ENCODE data around the gene BBLN.

Gene BBLN

DNA sequence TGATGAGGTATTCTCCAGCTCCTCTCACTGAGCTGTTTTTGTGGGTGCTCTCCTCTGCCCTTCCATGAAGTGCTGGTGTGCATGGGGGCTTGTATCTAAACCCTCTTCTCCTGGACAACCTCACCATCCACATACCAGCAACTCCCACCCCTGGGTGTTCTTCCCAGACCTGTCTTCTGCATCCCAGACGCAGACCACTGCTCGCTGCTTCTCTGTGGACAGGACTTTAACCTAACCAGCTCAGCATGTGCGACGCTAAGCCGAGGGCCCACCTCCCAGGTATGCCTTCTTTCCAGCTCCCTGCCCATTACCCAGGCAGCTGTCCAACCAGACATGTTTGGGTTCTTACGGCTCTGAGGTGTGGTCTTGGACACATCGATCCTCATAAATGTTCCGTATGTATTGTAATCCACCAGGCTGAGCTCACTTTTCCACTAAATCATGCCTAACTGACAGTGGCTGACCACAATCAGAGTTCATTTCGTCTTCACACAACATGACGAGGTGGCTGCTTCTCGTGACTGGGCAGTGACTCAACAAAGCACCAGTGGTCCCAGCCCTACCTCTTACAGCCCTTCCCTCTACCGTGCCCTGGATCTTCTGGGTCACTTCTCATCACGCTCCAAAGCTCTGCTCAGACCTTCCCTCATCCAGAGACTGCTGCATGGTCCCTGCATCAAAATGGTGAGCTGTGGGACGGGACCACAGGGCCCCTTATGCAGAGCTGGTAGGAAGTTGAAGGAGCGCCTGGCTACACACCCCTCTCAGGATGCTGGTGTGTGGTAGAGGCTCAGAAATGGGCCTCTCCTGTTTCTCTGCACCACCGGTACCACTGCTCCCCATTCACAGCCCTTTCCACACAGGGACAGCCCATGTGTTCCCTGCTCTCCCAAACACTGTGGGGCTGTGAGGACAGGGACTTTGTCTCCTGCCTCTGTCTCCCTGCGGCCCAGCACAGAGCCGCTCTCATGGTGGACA, 23.0 kb upstream of the BBLN start:
- TF ChIP-seq, protein P1, sequence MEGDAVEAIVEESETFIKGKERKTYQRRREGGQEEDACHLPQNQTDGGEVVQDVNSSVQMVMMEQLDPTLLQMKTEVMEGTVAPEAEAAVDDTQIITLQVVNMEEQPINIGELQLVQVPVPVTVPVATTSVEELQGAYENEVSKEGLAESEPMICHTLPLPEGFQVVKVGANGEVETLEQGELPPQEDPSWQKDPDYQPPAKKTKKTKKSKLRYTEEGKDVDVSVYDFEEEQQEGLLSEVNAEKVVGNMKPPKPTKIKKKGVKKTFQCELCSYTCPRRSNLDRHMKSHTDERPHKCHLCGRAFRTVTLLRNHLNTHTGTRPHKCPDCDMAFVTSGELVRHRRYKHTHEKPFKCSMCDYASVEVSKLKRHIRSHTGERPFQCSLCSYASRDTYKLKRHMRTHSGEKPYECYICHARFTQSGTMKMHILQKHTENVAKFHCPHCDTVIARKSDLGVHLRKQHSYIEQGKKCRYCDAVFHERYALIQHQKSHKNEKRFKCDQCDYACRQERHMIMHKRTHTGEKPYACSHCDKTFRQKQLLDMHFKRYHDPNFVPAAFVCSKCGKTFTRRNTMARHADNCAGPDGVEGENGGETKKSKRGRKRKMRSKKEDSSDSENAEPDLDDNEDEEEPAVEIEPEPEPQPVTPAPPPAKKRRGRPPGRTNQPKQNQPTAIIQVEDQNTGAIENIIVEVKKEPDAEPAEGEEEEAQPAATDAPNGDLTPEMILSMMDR (IDR thresholded peaks at IDR 0.05; ENCODE audit: low read depth, low read length, missing control alignments), result no peak
- H3K4me3 ChIP-seq (ENCODE audit: low read depth, low read length), result no peak overlapping the region
- no peak for DNase-seq (ENCODE audit: low read depth)

DNA sequence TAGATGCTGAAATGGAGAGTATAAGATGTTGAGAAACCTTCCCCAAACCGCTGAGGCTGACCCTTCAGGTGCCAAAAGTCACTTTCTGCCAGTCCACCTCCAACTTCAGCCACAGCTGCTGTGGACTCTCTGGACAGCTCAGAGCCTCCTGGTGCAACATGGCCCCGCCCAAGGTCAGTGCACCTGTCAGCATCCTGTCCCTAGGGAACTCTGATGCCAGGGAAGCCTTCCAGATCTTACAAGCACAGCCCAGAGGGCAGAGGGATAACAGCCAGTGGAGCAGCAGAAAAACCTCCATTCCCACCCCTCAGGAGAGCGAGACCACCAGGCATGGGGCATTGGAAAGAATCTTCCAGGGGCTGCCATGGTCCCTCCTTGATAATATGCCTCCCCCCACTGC, 22.1 kb upstream of the BBLN start:
- TF ChIP-seq, protein P1 (IDR thresholded peaks at IDR 0.05; ENCODE audit: low read depth, low read length, missing control alignments), result no peak
- DNase-seq (ENCODE audit: low read depth), result no peak
- H3K4me3 ChIP-seq (ENCODE audit: low read depth, low read length), result no peak overlapping the region

DNA sequence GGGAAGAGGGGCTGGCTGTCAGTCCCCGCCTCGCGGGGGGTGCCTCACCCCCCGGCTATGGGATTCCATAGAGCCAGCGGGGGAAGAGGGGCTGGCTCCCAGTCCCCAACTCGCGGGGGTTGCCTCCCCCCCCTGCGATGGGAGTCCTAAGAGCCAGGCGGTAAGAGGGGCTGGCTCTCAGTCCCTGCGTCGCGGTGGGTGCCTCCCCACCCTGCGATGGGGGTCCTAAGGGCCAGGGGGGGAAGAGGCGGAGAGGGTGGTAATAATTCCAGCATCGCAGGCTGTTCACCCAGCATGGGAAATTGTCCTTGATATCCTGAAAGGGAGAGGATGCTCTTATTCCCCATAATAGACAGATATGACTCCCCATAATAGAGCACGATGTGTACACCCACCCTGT, 20.4 kb upstream of the BBLN start:
- H3K4me3 ChIP-seq (ENCODE audit: low read depth, low read length), result no peak overlapping the region
- DNase-seq (ENCODE audit: low read depth), result no peak
- TF ChIP-seq, protein P1 (IDR thresholded peaks at IDR 0.05; ENCODE audit: low read depth, low read length, missing control alignments), result no peak

DNA sequence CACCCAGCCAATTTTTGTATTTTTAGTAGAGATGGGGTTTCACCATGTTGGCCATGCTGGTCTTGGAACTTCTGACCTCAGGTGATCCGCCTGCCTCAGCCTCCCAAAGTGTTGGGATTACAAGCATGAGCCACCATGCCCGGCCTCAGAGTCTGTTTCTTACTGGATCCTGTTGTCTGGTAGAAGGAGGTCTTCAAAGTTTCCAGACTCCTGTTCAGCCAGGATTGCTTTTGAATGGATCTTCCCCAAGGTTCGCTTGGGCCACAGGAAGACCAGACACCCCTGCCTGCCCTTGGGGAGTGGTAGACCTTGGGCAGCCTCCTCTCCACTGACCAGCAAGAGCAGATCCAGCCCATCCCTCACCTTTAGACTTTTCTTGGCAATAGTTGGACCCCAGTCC, 18.5 kb upstream of the BBLN start:
- TF ChIP-seq, protein P1 (IDR thresholded peaks at IDR 0.05; ENCODE audit: low read depth, low read length, missing control alignments), result no peak
- H3K4me3 ChIP-seq (ENCODE audit: low read depth, low read length), result no peak overlapping the region
- no peak for DNase-seq (ENCODE audit: low read depth)

DNA sequence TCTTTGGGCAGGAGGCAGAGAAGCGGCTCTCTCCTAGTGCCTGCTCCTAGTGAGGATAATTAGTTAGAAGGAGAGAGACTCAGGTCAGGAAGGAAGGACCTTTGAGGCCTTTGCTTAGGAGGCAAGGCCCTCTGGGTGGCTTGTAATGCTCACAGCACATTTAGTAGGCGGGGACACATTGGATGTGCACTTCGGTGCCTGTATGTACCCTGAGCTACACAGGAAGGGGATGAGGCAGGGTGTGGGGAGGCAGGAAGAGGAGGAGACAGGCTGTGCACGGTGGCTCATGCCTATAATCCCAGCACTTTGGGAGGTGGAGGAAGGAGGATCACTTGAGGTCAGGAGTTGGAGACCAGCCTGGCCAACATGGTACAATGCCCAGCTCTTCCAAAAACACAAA, 18.0 kb upstream of the BBLN start:
- TF ChIP-seq, protein P1 (IDR thresholded peaks at IDR 0.05; ENCODE audit: low read depth, low read length, missing control alignments), result no peak

DNA sequence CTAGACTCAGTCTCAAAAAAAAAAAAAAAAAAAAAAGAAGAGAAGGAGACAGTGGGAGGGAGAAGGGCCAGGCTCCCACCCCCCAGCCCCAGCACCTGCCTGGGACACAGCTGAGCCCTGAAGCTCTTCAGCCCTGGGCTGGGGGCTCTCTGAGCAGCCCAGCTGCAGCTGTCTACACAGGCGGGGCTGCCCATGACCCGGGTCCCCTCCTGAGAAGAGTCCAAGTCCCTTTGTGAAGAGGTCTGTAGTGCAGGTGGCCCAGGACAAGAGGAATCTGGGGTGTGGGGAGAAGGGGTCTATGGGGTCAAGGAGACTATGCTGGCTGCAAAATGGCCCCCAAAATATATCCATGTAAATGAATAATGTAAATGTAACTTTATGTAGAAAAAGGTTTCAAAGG, 17.5 kb upstream of the BBLN start:
- TF ChIP-seq, protein P1 (IDR thresholded peaks at IDR 0.05; ENCODE audit: low read depth, low read length, missing control alignments), result no peak
- H3K4me3 ChIP-seq (ENCODE audit: low read depth, low read length), result no peak overlapping the region
- no peak for DNase-seq (ENCODE audit: low read depth)

More for the DNA sequence above, 18.0 kb upstream of the BBLN start:
- DNase-seq (ENCODE audit: low read depth), result no peak
- no peak overlapping the region for H3K4me3 ChIP-seq (ENCODE audit: low read depth, low read length)

Data from GM12864 (cell line).